Prostate gland (tissue), 2 donors: ENCODE data around the gene PER1. TPM values are rescaled to one million over a fixed set of nuclear protein-coding genes. Genes with fewer than 3 reads are reported as not detected.
A peak's percentile ranks its signal among the peaks of the same experiment; 100 is the strongest.

Source experiments
- DNase-seq: peaks from one replicate; pipeline ENCODE4 v3.0.0-alpha.2; 2019; ENCODE audit warnings: low spot score
- H3K27ac ChIP-seq, 2 donors: fragments of 200-600 bp; sonication (generic); 2 replicates each; pipeline ENCODE4 v1.5.1; 2017 to 2019
- H3K27me3 ChIP-seq: fragments of 200-600 bp; sonication (generic); replicated peaks from 2 replicates; pipeline ENCODE4 v1.5.1; 2019; ENCODE audit not compliant: insufficient read depth
- H3K36me3 ChIP-seq, 2 donors: fragments of 200-600 bp; sonication (generic); 1 replicate in 1 of 2; 2 replicates in 1 of 2; pipeline versions ENCODE4 v1.5.1 to v1.8.1; 2017 to 2019
- H3K4me1 ChIP-seq: fragments of 200-600 bp; sonication (generic); replicated peaks from 2 replicates; pipeline ENCODE4 v1.5.1; 2019
- H3K4me3 ChIP-seq, 2 donors: fragments of 200-600 bp; sonication (generic); 2 replicates each; pipeline ENCODE4 v1.5.1; 2017 to 2019
- H3K9me3 ChIP-seq: fragments of 200-600 bp; sonication (generic); 2 replicates; pipeline ENCODE4 v1.5.1; 2017
- CTCF ChIP-seq, 4 experiments: fragments of 200-600 bp in 2 of 4; fragments of 450-650 bp in 2 of 4; sonication (generic) in 2 of 4; IDR thresholded peaks; 1 replicate in 3 of 4; 2 replicates in 1 of 4; pipeline ENCODE4 v1.5.1; 2016 to 2019; ENCODE audit warnings: antibody characterized with exemption in 4 of 4, mild to moderate bottlenecking in 2 of 4, moderate library complexity in 2 of 4
- POLR2A ChIP-seq: fragments of 450-650 bp; IDR thresholded peaks from one replicate; pipeline ENCODE4 v1.6.1; 2016; ENCODE audit warnings: antibody characterized with exemption, mild to moderate bottlenecking
- POLR2AphosphoS5 ChIP-seq: sonication (generic); formaldehyde crosslinking; IDR thresholded peaks from one replicate; pipeline ENCODE4 v1.6.1; 2017; ENCODE audit warnings: antibody characterized with exemption
- WGBS: methylation state at CpG from one replicate; pipeline ENCODE4 v1.1.5; 2018; 5-methylcytosine and 5-hydroxymethylcytosine counted together
- intact Hi-C: fragments of 100-400 bp; cut with DNase I; formaldehyde crosslinking; loops from one replicate; pipeline ENCODE4 v1.14.2; 2022
- total RNA-seq, 2 donors: library from RNA; depleted of rRNA; stranded (reverse); fragments of >200 nt; gene quantifications; one replicate each; pipeline ENCODE4 v1.1.0, GENCODE V29; 2016

The PER1 gene
- total RNA-seq, 2 donors from 2014 or later: 119 to 142 TPM

DNA sequence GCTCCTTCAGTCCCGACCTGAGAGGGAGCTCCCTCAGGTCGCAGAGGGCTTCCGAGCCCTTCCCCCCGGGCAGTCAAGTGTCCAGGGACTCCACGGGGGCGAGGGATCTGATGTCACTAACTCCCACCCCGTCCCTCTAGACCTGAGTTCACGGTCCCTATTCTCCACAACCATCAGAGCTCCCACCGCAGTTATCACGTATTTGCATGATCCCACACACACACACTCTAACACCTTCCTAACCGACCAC is 3.7 kb upstream of the PER1 start:
- 0% methylated on average over 11 of the region's 11 CpGs for WGBS
- DNase-seq: no peak
- H3K4me3 ChIP-seq: peak overlapping the region; percentile 71 to 95
- H3K36me3 ChIP-seq: peaks cover 0 to 8% of the 10 kb centered on the region in 2 donors
- peak overlapping the region; percentile 100 for H3K27ac ChIP-seq
- no peaks in the 10 kb centered on the region for H3K27me3 ChIP-seq
- H3K9me3 ChIP-seq: no peaks in the 10 kb centered on the region
- H3K4me1 ChIP-seq: peaks cover 20% of the 10 kb centered on the region
- intact Hi-C loops: loop anchor here (10.0 kb wide), 1 partner anchor 311 kb away; no protein-coding TSS in a partner anchor
- TF ChIP-seq POLR2A (no peak), POLR2AphosphoS5 (no peak), CTCF (IDR thresholded peaks at IDR 0.05) (no peak)

DNA sequence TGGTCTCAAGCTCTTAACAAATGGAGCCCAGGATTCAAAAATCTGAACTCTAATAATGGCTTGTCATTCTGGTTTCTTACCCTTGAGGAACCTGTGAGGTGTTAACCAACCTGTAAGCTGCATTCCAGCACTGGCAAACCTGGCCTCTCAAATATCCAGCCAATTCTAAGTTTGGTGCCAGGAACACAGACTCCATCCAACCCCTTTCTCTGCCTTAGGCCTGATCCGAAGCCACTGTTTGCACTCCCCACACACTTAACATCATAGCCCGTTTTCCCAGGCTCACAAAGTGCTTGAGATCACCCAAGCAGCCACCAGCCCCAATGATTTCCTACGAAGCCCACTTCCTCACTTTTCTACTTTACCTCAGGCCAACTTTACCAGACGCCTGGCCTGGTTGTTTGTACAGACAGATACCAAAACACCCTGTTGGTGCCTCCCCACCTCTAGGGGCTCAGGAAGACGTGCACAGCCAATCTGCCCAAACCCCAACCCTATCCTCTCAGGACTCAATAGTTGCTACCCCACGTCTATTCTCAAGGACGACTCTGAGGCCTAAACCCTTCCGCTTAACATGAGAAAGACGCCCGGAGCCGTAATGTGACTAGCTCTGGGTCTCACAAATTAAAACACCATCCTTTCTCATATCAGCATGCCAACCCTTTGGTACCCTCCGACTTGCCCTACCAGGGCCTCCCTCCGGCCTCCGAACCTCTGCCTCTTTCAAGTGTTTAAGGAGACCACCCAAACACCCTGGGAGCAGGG is 3.2 kb upstream of the PER1 start:
- Histone ChIP-seq H3K4me1 (peaks cover 22% of the 10 kb centered on the region), H3K27me3 (no peaks in the 10 kb centered on the region), H3K4me3 (peak overlapping the region; percentile 71 to 95), H3K27ac (peak overlapping the region; percentile 100), H3K36me3 (peaks cover 0 to 12% of the 10 kb centered on the region in 2 donors), H3K9me3 (no peaks in the 10 kb centered on the region)
- intact Hi-C loops: loop anchor here (10.0 kb wide), 1 partner anchor 311 kb away; no protein-coding TSS in a partner anchor
- TF ChIP-seq CTCF (IDR thresholded peaks at IDR 0.05) (peak in 1 of 4 experiments; percentile 10), POLR2A (peak; percentile 29), POLR2AphosphoS5 (peak; percentile 56)
- 9% methylated on average over 14 of the region's 14 CpGs for WGBS
- peak; percentile 72 for DNase-seq

- DNase-seq: no peak
- intact Hi-C loops: loop anchor here (10.0 kb wide), 1 partner anchor 310 kb away; no protein-coding TSS in a partner anchor
- H3K36me3 ChIP-seq: peaks cover 5 to 16% of the 10 kb centered on the region in 2 donors
- peak overlapping the region; percentile 100 for H3K27ac ChIP-seq
- TF ChIP-seq CTCF (IDR thresholded peaks at IDR 0.05) (no peak), POLR2AphosphoS5 (no peak)
- H3K4me3 ChIP-seq: peak overlapping the region; percentile 71 to 95
- 2% methylated on average over 11 of the region's 11 CpGs for WGBS
- H3K27me3 ChIP-seq: no peaks in the 10 kb centered on the region
- H3K9me3 ChIP-seq: no peaks in the 10 kb centered on the region
- peaks cover 18% of the 10 kb centered on the region for H3K4me1 ChIP-seq
These were observed 2.5 kb upstream of the PER1 start for GRCh38 chr17:8154608-8155155.

GRCh38 chr17:8153957-8154607 is 1.9 kb upstream of the PER1 start:
- peaks cover 17% of the 10 kb centered on the region for H3K4me1 ChIP-seq
- peak overlapping the region; percentile 100 for H3K27ac ChIP-seq
- intact Hi-C loops: loop anchor here (10.0 kb wide), 1 partner anchor 309 kb away; no protein-coding TSS in a partner anchor
- TF ChIP-seq POLR2AphosphoS5 (peak; percentile 100), POLR2A (peak; percentile 78), CTCF (IDR thresholded peaks at IDR 0.05) (peak in 2 of 4 experiments; percentile 8 to 13)
- no peaks in the 10 kb centered on the region for H3K9me3 ChIP-seq
- DNase-seq: peak; percentile 100
- 2% methylated on average over 22 of the region's 22 CpGs for WGBS
- H3K27me3 ChIP-seq: no peaks in the 10 kb centered on the region
- H3K36me3 ChIP-seq: peaks cover 11 to 18% of the 10 kb centered on the region in 2 donors
- peak overlapping the region; percentile 71 to 95 for H3K4me3 ChIP-seq
